HepG2 (cell line): ENCODE measurements around the gene LITAFD. TPM values are rescaled to one million over a fixed set of nuclear protein-coding genes. Genes with fewer than 3 reads are reported as not detected.

Source experiments
- AKAP8 ChIP-seq: sonication (generic); formaldehyde crosslinking; IDR thresholded peaks from 2 replicates; pipeline ENCODE4 v1.5.1; 2020; ENCODE audit warnings: mild to moderate bottlenecking, missing genetic modification reagents
- ARNT ChIP-seq: fragments of 450-650 bp; IDR thresholded peaks from 2 replicates; pipeline ENCODE4 v1.6.1; 2017
- BRD4 ChIP-seq: sonication (generic); formaldehyde crosslinking; IDR thresholded peaks from 2 replicates; pipeline ENCODE4 v1.4.0; 2020; ENCODE audit warnings: missing genetic modification reagents
- DNMT1 ChIP-seq: sonication (generic); formaldehyde crosslinking; IDR thresholded peaks from 2 replicates; pipeline ENCODE4 v1.5.1; 2020; ENCODE audit warnings: mild to moderate bottlenecking, missing genetic modification reagents
- HNRNPH1 ChIP-seq: fragments of 200-400 bp; formaldehyde crosslinking; optimal IDR thresholded peaks from 2 replicates; pipeline ENCODE3; 2017; ENCODE audit warnings: mild to moderate bottlenecking, low read depth, low read length
- KDM2A ChIP-seq: sonication (generic); formaldehyde crosslinking; IDR thresholded peaks from 2 replicates; pipeline ENCODE4 v1.4.0; 2020; ENCODE audit warnings: low read depth, missing genetic modification reagents, borderline replicate concordance
- KLF16 ChIP-seq, 2 experiments: sonication (generic) in 1 of 2; formaldehyde crosslinking in 1 of 2; IDR thresholded peaks; 2 replicates each; pipeline versions ENCODE4 v1.6.1 to v1.8.0; 2016 to 2023; ENCODE audit warnings: missing genetic modification reagents in 2 of 2, missing compliant biosample characterization in 1 of 2
- NR2F2 ChIP-seq: IDR thresholded peaks from 2 replicates; pipeline ENCODE4 v1.6.1; 2012; ENCODE audit warnings: low read depth, inconsistent platforms, borderline replicate concordance
- PHF20 ChIP-seq: sonication (generic); formaldehyde crosslinking; IDR thresholded peaks from 2 replicates; pipeline ENCODE4 v1.5.0; 2020; ENCODE audit warnings: mild to moderate bottlenecking, missing genetic modification reagents
- PHF8 ChIP-seq: sonication (generic); formaldehyde crosslinking; IDR thresholded peaks from 2 replicates; pipeline ENCODE4 v1.5.0; 2020; ENCODE audit warnings: missing genetic modification reagents
- RBFOX2 ChIP-seq: fragments of 200-400 bp; formaldehyde crosslinking; IDR thresholded peaks from 2 replicates; pipeline ENCODE4 v1.6.1; 2017; ENCODE audit warnings: low read depth, mild to moderate bottlenecking, low read length
- SP1 ChIP-seq, 2 experiments: fragments of 450-650 bp in 1 of 2; sonication (generic) in 1 of 2; formaldehyde crosslinking in 1 of 2; IDR thresholded peaks; 2 replicates each; pipeline versions ENCODE4 v1.4.0 to v1.6.1; 2016 to 2020; ENCODE audit warnings: missing genetic modification reagents in 1 of 2
- ZFP36L1 ChIP-seq: sonication (generic); formaldehyde crosslinking; IDR thresholded peaks from 2 replicates; pipeline ENCODE4 v1.8.0; 2022; ENCODE audit warnings: mild to moderate bottlenecking, missing genetic modification reagents, moderate library complexity
- ZMYM4 ChIP-seq: sonication (generic); formaldehyde crosslinking; IDR thresholded peaks from 2 replicates; pipeline ENCODE4 v1.8.1; 2023; ENCODE audit warnings: mild to moderate bottlenecking, missing genetic modification reagents
- ZNF160 ChIP-seq: sonication (generic); formaldehyde crosslinking; IDR thresholded peaks from 2 replicates; pipeline ENCODE4 v1.8.0; 2022; ENCODE audit warnings: mild to moderate bottlenecking, inconsistent platforms, missing genetic modification reagents
- ZNF614 ChIP-seq: IDR thresholded peaks from 2 replicates; pipeline ENCODE4 v1.6.1; 2018; ENCODE audit warnings: missing biosample characterization, missing genetic modification reagents, inconsistent platforms, borderline replicate concordance
- ZNF737 ChIP-seq: sonication (generic); formaldehyde crosslinking; IDR thresholded peaks from 2 replicates; pipeline ENCODE4 v1.5.0; 2020; ENCODE audit warnings: missing genetic modification reagents, mild to moderate bottlenecking, borderline replicate concordance
- ZNF780A ChIP-seq: sonication (generic); formaldehyde crosslinking; IDR thresholded peaks from 2 replicates; pipeline ENCODE4 v1.8.0; 2022; ENCODE audit warnings: mild to moderate bottlenecking, missing genetic modification reagents, moderate library complexity
- ZSCAN12 ChIP-seq: sonication (generic); formaldehyde crosslinking; IDR thresholded peaks from 2 replicates; pipeline ENCODE4 v1.9.0; 2021; ENCODE audit warnings: mild to moderate bottlenecking, missing genetic modification reagents
- polyA plus RNA-seq, 8 experiments: library from polyadenylated mRNA; depleted of rRNA in 3 of 8; stranded (reverse) in 7 of 8; unstranded in 1 of 8; fragments of >200 nt; fragmentation: Illumina TruSeq in 4 of 8; extraction: Trizol in 4 of 8; gene quantifications; 2 replicates each; pipeline versions ENCODE4 v1.2.1 to v1.2.3, GENCODE V29; 2011 to 2016; ENCODE audit warnings: low read depth in 4 of 8, missing spikeins in 1 of 8, mixed read lengths in 1 of 8; ENCODE audit not compliant: insufficient read depth in 1 of 8
- total RNA-seq, 5 experiments: library from RNA; depleted of rRNA; stranded (reverse); fragments of >200 nt; fragmentation: Illumina TruSeq; extraction: Trizol; gene quantifications; 2 replicates each; pipeline ENCODE4 v1.2.3, GENCODE V29; 2016; ENCODE audit warnings: low read depth in 1 of 5
- TF ChIP-seq, protein P1 (sequence below): sonication (generic); formaldehyde crosslinking; IDR thresholded peaks from 2 replicates; pipeline ENCODE4 v1.8.1; 2023; ENCODE audit warnings: mild to moderate bottlenecking, moderate library complexity, missing genetic modification reagents
- TF ChIP-seq, protein P2 (sequence below): sonication (generic); formaldehyde crosslinking; IDR thresholded peaks from 2 replicates; pipeline ENCODE4 v1.4.0; 2020; ENCODE audit warnings: missing genetic modification reagents, mild to moderate bottlenecking, borderline replicate concordance
- TF ChIP-seq, protein P3 (sequence below): sonication (generic); formaldehyde crosslinking; IDR thresholded peaks from 2 replicates; pipeline ENCODE4 v1.4.0; 2020; ENCODE audit warnings: missing genetic modification reagents
- TF ChIP-seq, protein P4 (sequence below): sonication (generic); formaldehyde crosslinking; conservative IDR thresholded peaks from 2 replicates; pipeline ENCODE4 v1.8.1; 2023; ENCODE audit warnings: missing genetic modification reagents

Gene LITAFD
- total and polyA plus RNA-seq, 2 of the 13 experiments (the other 11 are each of a cell fraction or from before 2014, with no cell fraction given): not detected

DNA sequence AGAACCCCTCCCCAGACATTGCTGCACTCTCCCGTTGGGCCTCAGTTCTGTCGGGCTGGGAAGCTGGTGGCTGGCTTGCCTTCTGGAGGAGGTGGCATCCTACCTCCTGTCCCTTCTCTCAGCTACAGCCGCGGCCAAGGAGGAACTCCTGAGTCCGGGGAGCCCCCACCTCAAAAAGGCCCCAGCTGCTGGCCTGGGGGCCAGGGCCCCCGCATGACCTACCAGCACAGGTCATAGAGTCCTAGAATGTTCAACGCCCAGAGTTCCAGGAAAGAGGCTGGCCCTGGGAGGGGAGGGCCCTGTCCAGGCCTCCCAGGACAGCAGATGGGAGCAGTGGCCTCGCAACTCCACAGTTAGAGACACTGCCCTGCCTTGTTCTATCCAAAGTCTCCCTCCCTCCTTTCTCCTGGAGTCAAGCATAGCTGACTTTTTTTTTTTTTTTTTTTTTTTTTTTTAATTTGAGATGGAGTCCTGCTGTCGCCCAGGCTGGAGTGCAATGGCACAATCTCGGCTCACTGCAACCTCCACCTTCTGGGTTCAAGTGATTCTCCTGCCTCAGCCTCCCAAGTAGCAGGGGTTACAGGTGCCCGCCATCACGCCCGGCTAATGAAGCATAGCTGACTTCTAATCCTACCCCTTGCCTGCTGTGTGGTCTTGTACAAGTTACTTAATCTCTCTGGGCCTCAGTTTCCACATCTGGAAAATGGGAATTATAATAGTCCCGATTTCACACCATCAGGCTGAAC, 20.4 kb upstream of the LITAFD start (continued):
- TF ChIP-seq KLF16 (CRISPR knock-in tag; IDR thresholded peaks at IDR 0.05) (no peak), ZNF614 (CRISPR knock-in tag) (no peak; the same call in 1 of the 2 replicates), KDM2A (CRISPR knock-in tag) (peak; percentile 35; the same call in 1 of the 2 replicates), ARNT (no peak), HNRNPH1 (no peak), ZSCAN12 (CRISPR knock-in tag) (no peak), DNMT1 (no peak), BRD4 (CRISPR knock-in tag) (no peak), RBFOX2 (peak; percentile 45; the same call in 1 of the 2 replicates), ZMYM4 (CRISPR knock-in tag) (no peak), ZNF737 (CRISPR knock-in tag) (no peak), ZFP36L1 (no peak), ZNF780A (no peak; the same call in 1 of the 2 replicates), AKAP8 (0 out of 2 replicates have a peak, but pooled peaks have one; percentile 46), NR2F2 (no peak), ZNF160 (CRISPR knock-in tag) (no peak), PHF8 (CRISPR knock-in tag) (no peak), SP1 (IDR thresholded peaks at IDR 0.05) (no peak), SP1 (CRISPR knock-in tag; IDR thresholded peaks at IDR 0.05) (peak; percentile 24; the same call in 1 of the 2 replicates), PHF20 (CRISPR knock-in tag) (no peak)
- TF ChIP-seq, protein P1, sequence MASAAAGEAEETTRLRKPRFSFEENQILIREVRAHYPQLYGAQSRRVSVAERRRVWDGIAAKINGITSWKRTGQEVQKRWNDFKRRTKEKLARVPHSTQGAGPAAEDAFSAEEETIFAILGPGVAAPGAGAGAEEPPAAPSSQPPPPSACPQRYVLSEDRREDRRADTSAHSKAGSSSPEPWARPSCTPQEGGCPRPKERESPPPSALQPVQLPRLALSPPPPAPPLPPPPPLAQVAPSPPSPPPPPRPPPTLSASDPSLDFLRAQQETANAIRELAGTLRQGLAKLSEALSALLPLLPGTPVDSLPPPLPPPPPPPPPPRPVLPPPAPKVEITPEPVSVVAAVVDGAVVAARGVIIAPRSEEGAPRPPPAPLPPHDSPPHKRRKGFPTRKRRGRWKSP: 0 out of 2 replicates have a peak, but pooled peaks have one; percentile 32
- TF ChIP-seq, protein P2, sequence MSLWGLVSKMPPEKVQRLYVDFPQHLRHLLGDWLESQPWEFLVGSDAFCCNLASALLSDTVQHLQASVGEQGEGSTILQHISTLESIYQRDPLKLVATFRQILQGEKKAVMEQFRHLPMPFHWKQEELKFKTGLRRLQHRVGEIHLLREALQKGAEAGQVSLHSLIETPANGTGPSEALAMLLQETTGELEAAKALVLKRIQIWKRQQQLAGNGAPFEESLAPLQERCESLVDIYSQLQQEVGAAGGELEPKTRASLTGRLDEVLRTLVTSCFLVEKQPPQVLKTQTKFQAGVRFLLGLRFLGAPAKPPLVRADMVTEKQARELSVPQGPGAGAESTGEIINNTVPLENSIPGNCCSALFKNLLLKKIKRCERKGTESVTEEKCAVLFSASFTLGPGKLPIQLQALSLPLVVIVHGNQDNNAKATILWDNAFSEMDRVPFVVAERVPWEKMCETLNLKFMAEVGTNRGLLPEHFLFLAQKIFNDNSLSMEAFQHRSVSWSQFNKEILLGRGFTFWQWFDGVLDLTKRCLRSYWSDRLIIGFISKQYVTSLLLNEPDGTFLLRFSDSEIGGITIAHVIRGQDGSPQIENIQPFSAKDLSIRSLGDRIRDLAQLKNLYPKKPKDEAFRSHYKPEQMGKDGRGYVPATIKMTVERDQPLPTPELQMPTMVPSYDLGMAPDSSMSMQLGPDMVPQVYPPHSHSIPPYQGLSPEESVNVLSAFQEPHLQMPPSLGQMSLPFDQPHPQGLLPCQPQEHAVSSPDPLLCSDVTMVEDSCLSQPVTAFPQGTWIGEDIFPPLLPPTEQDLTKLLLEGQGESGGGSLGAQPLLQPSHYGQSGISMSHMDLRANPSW: no peak
- TF ChIP-seq, protein P3, sequence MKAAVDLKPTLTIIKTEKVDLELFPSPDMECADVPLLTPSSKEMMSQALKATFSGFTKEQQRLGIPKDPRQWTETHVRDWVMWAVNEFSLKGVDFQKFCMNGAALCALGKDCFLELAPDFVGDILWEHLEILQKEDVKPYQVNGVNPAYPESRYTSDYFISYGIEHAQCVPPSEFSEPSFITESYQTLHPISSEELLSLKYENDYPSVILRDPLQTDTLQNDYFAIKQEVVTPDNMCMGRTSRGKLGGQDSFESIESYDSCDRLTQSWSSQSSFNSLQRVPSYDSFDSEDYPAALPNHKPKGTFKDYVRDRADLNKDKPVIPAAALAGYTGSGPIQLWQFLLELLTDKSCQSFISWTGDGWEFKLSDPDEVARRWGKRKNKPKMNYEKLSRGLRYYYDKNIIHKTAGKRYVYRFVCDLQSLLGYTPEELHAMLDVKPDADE (CRISPR knock-in tag): no peak
- TF ChIP-seq, protein P4, sequence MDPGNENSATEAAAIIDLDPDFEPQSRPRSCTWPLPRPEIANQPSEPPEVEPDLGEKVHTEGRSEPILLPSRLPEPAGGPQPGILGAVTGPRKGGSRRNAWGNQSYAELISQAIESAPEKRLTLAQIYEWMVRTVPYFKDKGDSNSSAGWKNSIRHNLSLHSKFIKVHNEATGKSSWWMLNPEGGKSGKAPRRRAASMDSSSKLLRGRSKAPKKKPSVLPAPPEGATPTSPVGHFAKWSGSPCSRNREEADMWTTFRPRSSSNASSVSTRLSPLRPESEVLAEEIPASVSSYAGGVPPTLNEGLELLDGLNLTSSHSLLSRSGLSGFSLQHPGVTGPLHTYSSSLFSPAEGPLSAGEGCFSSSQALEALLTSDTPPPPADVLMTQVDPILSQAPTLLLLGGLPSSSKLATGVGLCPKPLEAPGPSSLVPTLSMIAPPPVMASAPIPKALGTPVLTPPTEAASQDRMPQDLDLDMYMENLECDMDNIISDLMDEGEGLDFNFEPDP (CRISPR knock-in tag): 0 out of 2 replicates have a peak, but pooled peaks have one; percentile 82
